ENCODE data around the gene PRPF8.

GRCh38 chr17:1650731-1651558 lies 33.7 kb downstream of the PRPF8 start:
- TF ChIP-seq CTCF (IDR thresholded peaks at IDR 0.05): no peak
- no peak for TF ChIP-seq POLR2A (IDR thresholded peaks at IDR 0.05)
